ENCODE results near the gene MYOD1.

MYOD1 gene

DNA sequence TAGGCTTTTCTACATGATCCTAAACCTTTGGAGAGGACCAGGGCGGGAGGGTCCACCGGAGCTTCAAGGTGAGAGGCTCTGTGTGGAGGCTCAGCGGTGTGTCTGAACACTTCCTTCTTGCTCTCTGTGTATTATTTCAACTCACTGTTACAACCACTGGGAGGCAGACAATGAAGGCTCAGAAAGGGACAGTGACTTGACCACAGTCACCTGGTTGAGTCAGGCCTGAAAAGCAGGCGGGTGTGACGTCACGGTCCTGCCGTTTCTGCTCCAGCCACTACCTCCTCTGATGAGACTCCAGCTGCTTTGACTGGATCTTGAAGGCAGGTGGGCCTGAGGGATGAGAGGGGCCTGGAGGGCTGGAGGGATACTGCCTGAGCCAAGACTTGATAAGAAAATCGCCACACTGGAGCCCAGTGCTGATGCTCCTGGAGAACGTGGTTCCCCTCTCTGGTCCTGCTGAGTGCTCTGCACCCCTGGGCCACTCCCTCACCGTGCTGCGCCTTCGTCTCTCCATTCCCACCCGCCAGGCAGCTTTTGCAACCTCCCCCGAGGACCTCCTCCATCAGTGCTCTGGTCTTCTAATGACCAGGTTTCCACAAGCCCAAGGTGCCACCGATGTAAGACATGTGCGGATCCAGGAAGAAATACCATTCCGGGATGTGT lies 43.1 kb downstream of the MYOD1 start:
- H3K27ac ChIP-seq, result no peak overlapping the region
- no peak for TF ChIP-seq ZFX (IDR thresholded peaks at IDR 0.05)
- 0 out of 2 replicates have a peak, but pooled peaks have one; percentile 9 for TF ChIP-seq CTCF (conservative IDR thresholded peaks at IDR 0.05)

DNA sequence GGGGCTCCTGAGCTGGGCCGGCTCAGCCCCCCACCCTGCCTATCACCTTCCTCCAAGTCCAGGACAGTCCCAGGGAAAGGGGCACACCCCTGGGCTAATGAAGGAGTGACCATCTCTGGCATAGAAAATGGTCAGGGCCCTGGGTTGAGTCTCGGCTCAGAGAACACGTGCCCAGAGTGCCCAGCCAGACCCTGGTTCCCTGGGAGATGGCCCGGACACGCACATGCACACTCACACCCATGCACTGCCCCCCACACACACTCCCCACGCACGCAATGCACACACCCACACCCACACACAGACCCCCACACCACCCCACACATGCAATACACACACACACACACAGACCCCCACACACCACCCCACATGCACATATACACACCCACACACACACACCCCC lies 43.9 kb downstream of the MYOD1 start:
- no peak overlapping the region for H3K27ac ChIP-seq
- TF ChIP-seq ZFX (IDR thresholded peaks at IDR 0.05) (no peak), CTCF (conservative IDR thresholded peaks at IDR 0.05) (no peak)

DNA sequence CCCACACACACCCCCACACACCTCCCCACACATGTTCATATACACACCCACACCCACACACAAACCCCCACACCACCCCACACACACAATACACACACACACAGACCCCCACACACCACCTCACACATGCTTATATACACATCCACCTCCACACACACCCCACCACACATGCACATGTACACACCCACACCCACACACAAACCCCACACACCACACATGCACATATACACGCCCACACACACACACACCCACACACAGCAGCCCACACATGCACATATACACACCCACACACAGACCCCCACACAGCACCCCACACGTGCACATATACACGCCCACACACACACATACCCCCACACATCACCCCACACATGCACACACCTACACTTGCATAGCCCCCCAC lies 44.3 kb downstream of the MYOD1 start:
- TF ChIP-seq CTCF (conservative IDR thresholded peaks at IDR 0.05), result no peak
- no peak for TF ChIP-seq ZFX (IDR thresholded peaks at IDR 0.05)
- H3K27ac ChIP-seq, result no peak overlapping the region

- TF ChIP-seq CTCF (conservative IDR thresholded peaks at IDR 0.05), result no peak
- no peak for TF ChIP-seq ZFX (IDR thresholded peaks at IDR 0.05)
- no peak overlapping the region for H3K27ac ChIP-seq
These were observed 45.3 kb downstream of the MYOD1 start for GRCh38 chr11:17764446-17765218.

DNA sequence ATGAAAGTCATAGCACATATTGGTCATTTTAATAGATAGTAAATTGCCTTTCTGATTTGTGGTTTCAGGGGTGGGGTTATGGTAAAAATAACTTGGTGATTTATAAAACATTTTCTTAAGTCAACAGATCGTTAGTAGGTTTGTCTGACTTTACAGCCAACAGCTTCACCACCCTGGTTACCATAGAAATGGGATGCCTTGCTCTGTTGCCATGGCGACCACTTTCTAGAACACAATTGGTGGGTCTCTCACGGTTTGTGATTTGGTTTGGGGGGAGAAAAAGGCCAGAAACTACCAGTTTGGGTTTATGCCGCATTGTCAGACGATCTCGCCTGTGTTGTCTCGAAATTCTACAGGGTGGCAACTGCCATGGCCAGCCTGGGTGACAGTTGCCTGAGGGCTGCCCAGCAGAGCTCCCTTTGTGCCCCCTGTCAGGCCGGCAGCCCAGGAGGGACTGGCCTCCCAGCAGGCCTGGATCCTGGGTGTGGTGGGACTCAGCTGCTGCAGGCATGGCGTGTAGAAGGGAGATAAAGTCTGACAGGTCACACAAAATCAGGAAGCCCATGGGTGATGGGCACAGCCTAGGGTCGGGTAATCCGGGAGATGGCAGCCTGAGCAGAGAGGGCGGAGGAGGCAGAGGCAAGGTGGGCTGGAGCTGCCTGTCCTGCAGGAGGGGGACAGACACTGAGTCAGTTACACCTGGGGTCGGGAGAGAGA lies 46.1 kb downstream of the MYOD1 start:
- no peak for TF ChIP-seq CTCF (conservative IDR thresholded peaks at IDR 0.05)
- TF ChIP-seq ZFX (IDR thresholded peaks at IDR 0.05), result no peak
- H3K27ac ChIP-seq, result no peak overlapping the region

GRCh38 chr11:17766073-17766359 lies 46.6 kb downstream of the MYOD1 start:
- H3K27ac ChIP-seq, result no peak overlapping the region
- TF ChIP-seq CTCF (conservative IDR thresholded peaks at IDR 0.05) (no peak), ZFX (IDR thresholded peaks at IDR 0.05) (no peak)

DNA sequence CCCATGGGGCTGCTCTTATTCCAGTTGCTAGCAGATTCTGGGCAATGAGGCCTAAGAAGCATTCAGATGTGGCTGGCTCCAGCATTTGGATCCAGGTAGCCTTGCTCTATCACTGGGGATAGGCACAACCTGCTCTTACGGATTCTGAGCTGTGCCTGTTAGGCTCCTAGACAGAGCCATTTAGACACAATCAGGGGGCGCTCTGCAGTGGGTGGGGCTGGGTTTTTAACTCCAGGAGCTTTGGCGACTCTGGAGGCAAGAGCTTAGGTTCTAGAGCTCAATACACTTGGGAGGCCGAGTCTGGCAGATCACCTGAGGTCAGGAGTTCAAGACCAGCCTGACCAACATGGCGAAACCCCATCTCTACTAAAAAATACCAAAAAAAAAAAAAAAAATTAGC lies 47.2 kb downstream of the MYOD1 start:
- no peak overlapping the region for H3K27ac ChIP-seq
- peak; percentile 8; the same call in 1 of the 2 replicates for TF ChIP-seq CTCF (conservative IDR thresholded peaks at IDR 0.05)
- no peak for TF ChIP-seq ZFX (IDR thresholded peaks at IDR 0.05)
